ENCODE data around the gene SIL1. TPM values are rescaled to one million over a fixed set of nuclear protein-coding genes. Genes with fewer than 3 reads are reported as not detected.
"Not testable (repeated sequence)": the region's sequence is repeated elsewhere in the genome, so short reads cannot be mapped to it uniquely, and the experiment has no call there.

The SIL1 gene
- total RNA-seq, 2 donors from 2014 or later, result 24.4 to 27.0 TPM

GRCh38 chr5:138930371-138931097 is 267.6 kb downstream of the SIL1 start:
- no peak overlapping the region for H3K4me3 Mint-ChIP-seq
- no peaks in the 10 kb centered on the region for H3K4me1 Mint-ChIP-seq
- no peak overlapping the region for H3K27ac Mint-ChIP-seq
- no peaks in the 10 kb centered on the region for H3K27me3 Mint-ChIP-seq
- no peak for ATAC-seq (replicated peaks)
- peaks cover 22% of the 10 kb centered on the region for H3K36me3 Mint-ChIP-seq (ENCODE audit: low read depth)
- H3K9me3 Mint-ChIP-seq, result no peaks in the 10 kb centered on the region

- peaks cover 29% of the 10 kb centered on the region for H3K36me3 Mint-ChIP-seq (ENCODE audit: low read depth)
Measured at GRCh38 chr5:138929571-138929955, 268.6 kb downstream of the SIL1 start.

GRCh38 chr5:138927979-138928378 is 270.2 kb downstream of the SIL1 start:
- Mint-ChIP-seq H3K4me1 (no peaks in the 10 kb centered on the region), H3K36me3 (ENCODE audit: low read depth) (peaks cover 29% of the 10 kb centered on the region), H3K9me3 (no peaks in the 10 kb centered on the region), H3K27me3 (no peaks in the 10 kb centered on the region), H3K27ac (no peak overlapping the region), H3K4me3 (no peak overlapping the region)
- no peak for ATAC-seq (replicated peaks)

More at GRCh38 chr5:138929571-138929955, 268.6 kb downstream of the SIL1 start:
- Mint-ChIP-seq H3K27me3 (no peaks in the 10 kb centered on the region), H3K9me3 (no peaks in the 10 kb centered on the region), H3K4me1 (no peaks in the 10 kb centered on the region), H3K4me3 (no peak overlapping the region), H3K27ac (peak overlapping the region; percentile 36)
- ATAC-seq (replicated peaks), result no peak

GRCh38 chr5:138927544-138927943 is 270.6 kb downstream of the SIL1 start:
- Mint-ChIP-seq H3K4me3 (no peak overlapping the region), H3K36me3 (ENCODE audit: low read depth) (peaks cover 29% of the 10 kb centered on the region), H3K9me3 (no peaks in the 10 kb centered on the region), H3K4me1 (no peaks in the 10 kb centered on the region), H3K27ac (no peak overlapping the region), H3K27me3 (no peaks in the 10 kb centered on the region)
- no peak for ATAC-seq (replicated peaks)

GRCh38 chr5:138926688-138927448 is 271.3 kb downstream of the SIL1 start:
- Mint-ChIP-seq H3K9me3 (no peaks in the 10 kb centered on the region), H3K4me1 (no peaks in the 10 kb centered on the region), H3K27me3 (no peaks in the 10 kb centered on the region), H3K27ac (no peak overlapping the region), H3K4me3 (no peak overlapping the region), H3K36me3 (ENCODE audit: low read depth) (peaks cover 29% of the 10 kb centered on the region)
- ATAC-seq (replicated peaks), result no peak

- Mint-ChIP-seq H3K27ac (no peak overlapping the region), H3K4me3 (no peak overlapping the region), H3K9me3 (no peaks in the 10 kb centered on the region), H3K36me3 (ENCODE audit: low read depth) (peaks cover 25% of the 10 kb centered on the region), H3K27me3 (no peaks in the 10 kb centered on the region), H3K4me1 (no peaks in the 10 kb centered on the region)
- no peak for ATAC-seq (replicated peaks)
Measured at GRCh38 chr5:138926257-138926656, 271.9 kb downstream of the SIL1 start.

- H3K4me3 Mint-ChIP-seq, result no peak overlapping the region
- no peaks in the 10 kb centered on the region for H3K4me1 Mint-ChIP-seq
- H3K27me3 Mint-ChIP-seq, result no peaks in the 10 kb centered on the region
- H3K27ac Mint-ChIP-seq, result no peak overlapping the region
- peaks cover 14% of the 10 kb centered on the region for H3K36me3 Mint-ChIP-seq (ENCODE audit: low read depth)
- no peak for ATAC-seq (replicated peaks)
- H3K9me3 Mint-ChIP-seq, result no peaks in the 10 kb centered on the region
Measured at GRCh38 chr5:138925090-138925635, 273.0 kb downstream of the SIL1 start.

GRCh38 chr5:138922494-138922893 is 275.7 kb downstream of the SIL1 start:
- Mint-ChIP-seq H3K27me3 (no peaks in the 10 kb centered on the region), H3K9me3 (no peaks in the 10 kb centered on the region), H3K27ac (no peak overlapping the region), H3K4me1 (no peaks in the 10 kb centered on the region), H3K4me3 (no peak overlapping the region), H3K36me3 (ENCODE audit: low read depth) (peaks cover 13% of the 10 kb centered on the region)
- no peak for ATAC-seq (replicated peaks)

- H3K27ac Mint-ChIP-seq; H3K9me3 Mint-ChIP-seq; H3K4me3 Mint-ChIP-seq; H3K27me3 Mint-ChIP-seq; H3K36me3 Mint-ChIP-seq (ENCODE audit: low read depth); H3K4me1 Mint-ChIP-seq; ATAC-seq (replicated peaks): not testable (repeated sequence)
Measured at GRCh38 chr5:138921362-138921761, 276.8 kb downstream of the SIL1 start.

GRCh38 chr5:138920181-138920580 is 278.0 kb downstream of the SIL1 start:
- Mint-ChIP-seq H3K27me3 (no peaks in the 10 kb centered on the region), H3K9me3 (no peaks in the 10 kb centered on the region), H3K27ac (no peak overlapping the region), H3K4me1 (no peaks in the 10 kb centered on the region), H3K4me3 (no peak overlapping the region), H3K36me3 (ENCODE audit: low read depth) (peaks cover 3% of the 10 kb centered on the region)
- ATAC-seq (replicated peaks), result no peak

- no peak for ATAC-seq (replicated peaks)
- Mint-ChIP-seq H3K27ac (no peak overlapping the region), H3K4me3 (no peak overlapping the region), H3K36me3 (ENCODE audit: low read depth) (no peaks in the 10 kb centered on the region), H3K4me1 (no peaks in the 10 kb centered on the region), H3K9me3 (no peaks in the 10 kb centered on the region), H3K27me3 (no peaks in the 10 kb centered on the region)
Measured at GRCh38 chr5:138918686-138919085, 279.5 kb downstream of the SIL1 start.

GRCh38 chr5:138914338-138914737 is 283.8 kb downstream of the SIL1 start:
- H3K9me3 Mint-ChIP-seq, result no peaks in the 10 kb centered on the region
- no peak for ATAC-seq (replicated peaks)
- no peak overlapping the region for H3K27ac Mint-ChIP-seq
- no peaks in the 10 kb centered on the region for H3K36me3 Mint-ChIP-seq (ENCODE audit: low read depth)
- no peak overlapping the region for H3K4me3 Mint-ChIP-seq
- H3K27me3 Mint-ChIP-seq, result no peaks in the 10 kb centered on the region
- H3K4me1 Mint-ChIP-seq, result no peaks in the 10 kb centered on the region

GRCh38 chr5:138913773-138914172 is 284.4 kb downstream of the SIL1 start:
- no peaks in the 10 kb centered on the region for H3K36me3 Mint-ChIP-seq (ENCODE audit: low read depth)

GRCh38 chr5:138912093-138912492 is 286.1 kb downstream of the SIL1 start:
- H3K4me3 Mint-ChIP-seq, result no peak overlapping the region
- ATAC-seq (replicated peaks), result no peak
- H3K36me3 Mint-ChIP-seq (ENCODE audit: low read depth), result no peaks in the 10 kb centered on the region

More at GRCh38 chr5:138913773-138914172, 284.4 kb downstream of the SIL1 start:
- no peak for ATAC-seq (replicated peaks)
- Mint-ChIP-seq H3K27me3 (no peaks in the 10 kb centered on the region), H3K27ac (no peak overlapping the region), H3K4me1 (no peaks in the 10 kb centered on the region), H3K4me3 (no peak overlapping the region), H3K9me3 (no peaks in the 10 kb centered on the region)

GRCh38 chr5:138911441-138911840 is 286.7 kb downstream of the SIL1 start:
- no peak overlapping the region for H3K27ac Mint-ChIP-seq
- no peaks in the 10 kb centered on the region for H3K4me1 Mint-ChIP-seq

More at GRCh38 chr5:138912093-138912492, 286.1 kb downstream of the SIL1 start:
- Mint-ChIP-seq H3K9me3 (no peaks in the 10 kb centered on the region), H3K27ac (no peak overlapping the region), H3K4me1 (no peaks in the 10 kb centered on the region), H3K27me3 (no peaks in the 10 kb centered on the region)

More at GRCh38 chr5:138911441-138911840, 286.7 kb downstream of the SIL1 start:
- Mint-ChIP-seq H3K36me3 (ENCODE audit: low read depth) (no peaks in the 10 kb centered on the region), H3K27me3 (no peaks in the 10 kb centered on the region), H3K4me3 (no peak overlapping the region), H3K9me3 (no peaks in the 10 kb centered on the region)
- ATAC-seq (replicated peaks), result no peak
